Measurements from ENCODE around the gene TBC1D19.
A peak's percentile ranks its signal among the peaks of the same experiment; 100 is the strongest.

DNA sequence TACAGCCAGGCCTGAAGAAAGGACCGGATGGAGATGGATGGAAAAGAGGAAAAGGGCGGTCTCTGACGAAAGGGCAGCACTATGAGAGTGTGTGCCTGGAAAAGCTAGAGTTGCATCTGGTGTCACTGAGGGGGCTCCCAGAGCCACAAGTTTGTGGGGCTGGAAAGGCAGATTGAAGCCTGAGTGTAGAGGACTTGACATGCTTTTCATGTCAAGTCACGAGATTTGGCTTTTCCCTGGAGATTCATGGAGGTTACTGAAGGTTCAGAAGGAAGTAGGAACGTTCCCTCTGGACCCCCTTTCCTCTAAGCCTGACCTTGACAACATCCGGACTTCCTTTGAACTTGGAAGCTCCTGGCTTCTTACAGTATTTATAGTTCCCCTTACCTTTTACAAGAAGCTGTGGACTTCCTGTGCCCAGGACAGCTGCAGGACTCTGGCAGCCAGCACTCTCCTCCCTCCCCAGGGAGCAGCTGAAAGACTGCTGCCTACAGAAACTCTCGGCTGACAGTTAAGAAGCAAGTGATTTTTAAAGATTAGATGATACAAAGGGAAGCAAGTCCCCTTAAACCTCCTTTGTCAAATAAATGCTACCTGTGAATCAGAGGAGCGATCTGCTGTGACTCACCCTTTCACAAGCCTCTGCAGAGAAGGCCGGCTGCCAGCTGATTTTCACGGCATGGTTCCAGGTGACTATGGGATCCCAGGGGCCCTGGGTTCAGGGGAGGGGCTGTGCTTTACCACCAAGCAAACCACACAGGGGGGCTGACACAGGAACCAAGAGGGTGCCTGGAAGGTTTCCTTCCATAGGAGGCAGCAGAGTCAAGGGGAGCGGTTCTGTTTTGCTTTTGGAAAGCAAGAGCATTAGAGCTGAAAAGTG, 203.8 kb downstream of the TBC1D19 start:
- TF ChIP-seq CTCF (IDR thresholded peaks at IDR 0.05; ENCODE audit: poor library complexity) (peak; percentile 18), EZH2 (IDR thresholded peaks at IDR 0.05; ENCODE audit: borderline replicate concordance) (no peak)

Data from hepatocyte (in vitro differentiated cells).